Measurements from ENCODE around the gene TRIM59. TPM values are rescaled to one million over a fixed set of nuclear protein-coding genes. Genes with fewer than 3 reads are reported as not detected.

The TRIM59 gene
- total RNA-seq, 6 experiments from 2014 or later, result 0.07 to 0.56 (median 0.31) TPM

- H3K4me3 ChIP-seq, result no peak overlapping the region
- no peaks in the 10 kb centered on the region for H3K27me3 ChIP-seq
- TF ChIP-seq CTCF (IDR thresholded peaks at IDR 0.05), result no peak
- TF ChIP-seq POLR2A (IDR thresholded peaks at IDR 0.05), result no peak
- no peak for ATAC-seq
- intact Hi-C loops (cut with DNase I), result no loop called here
- no peaks in the 10 kb centered on the region for H3K36me3 ChIP-seq
- H3K9me3 ChIP-seq, result no peaks in the 10 kb centered on the region
- no peak for DNase-seq
- H3K4me1 ChIP-seq, result peaks cover 0 to 5% (median 0%) of the 10 kb centered on the region in 4 donors
- 80% methylated on average over 1 of the region's 1 CpG for WGBS (ENCODE audit: insufficient coverage, low coverage, low lambda C conversion rate, missing lambda C conversion rate)
- no peak overlapping the region for H3K27ac ChIP-seq
Observed at GRCh38 chr3:160473221-160473620, 23.6 kb upstream of the TRIM59 start.

GRCh38 chr3:160472344-160472743 lies 22.8 kb upstream of the TRIM59 start:
- Histone ChIP-seq H3K27ac (no peak overlapping the region), H3K4me3 (no peak overlapping the region), H3K27me3 (no peaks in the 10 kb centered on the region), H3K4me1 (peaks cover 0 to 5% (median 0%) of the 10 kb centered on the region in 4 donors), H3K36me3 (no peaks in the 10 kb centered on the region), H3K9me3 (no peaks in the 10 kb centered on the region)
- intact Hi-C loops (cut with DNase I), result no loop called here
- WGBS (ENCODE audit: insufficient coverage, low coverage, low lambda C conversion rate, missing lambda C conversion rate), result 69% methylated on average over 2 of the region's 2 CpGs
- no peak for ATAC-seq
- no peak for DNase-seq
- TF ChIP-seq POLR2A (IDR thresholded peaks at IDR 0.05) (no peak), CTCF (IDR thresholded peaks at IDR 0.05) (no peak)

- Histone ChIP-seq H3K4me3 (no peak overlapping the region), H3K27me3 (no peaks in the 10 kb centered on the region), H3K36me3 (no peaks in the 10 kb centered on the region), H3K4me1 (peaks cover 0 to 5% (median 0%) of the 10 kb centered on the region in 4 donors), H3K9me3 (no peaks in the 10 kb centered on the region), H3K27ac (no peak overlapping the region)
- 52% methylated on average over 2 of the region's 2 CpGs for WGBS (ENCODE audit: insufficient coverage, low coverage, low lambda C conversion rate, missing lambda C conversion rate)
- DNase-seq, result no peak
- no peak for ATAC-seq
- TF ChIP-seq CTCF (IDR thresholded peaks at IDR 0.05), result no peak
- no peak for TF ChIP-seq POLR2A (IDR thresholded peaks at IDR 0.05)
- intact Hi-C loops (cut with DNase I), result no loop called here
Observed at GRCh38 chr3:160471892-160472291, 22.3 kb upstream of the TRIM59 start.

GRCh38 chr3:160470181-160470580 lies 20.6 kb upstream of the TRIM59 start:
- no peak for DNase-seq
- TF ChIP-seq POLR2A (IDR thresholded peaks at IDR 0.05) (no peak), CTCF (IDR thresholded peaks at IDR 0.05) (no peak)
- Histone ChIP-seq H3K4me3 (no peak overlapping the region), H3K27me3 (no peaks in the 10 kb centered on the region), H3K9me3 (no peaks in the 10 kb centered on the region), H3K27ac (no peak overlapping the region), H3K4me1 (peaks cover 0 to 5% (median 0%) of the 10 kb centered on the region in 4 donors), H3K36me3 (no peaks in the 10 kb centered on the region)
- intact Hi-C loops (cut with DNase I), result no loop called here
- ATAC-seq, result no peak
- no CpG with 5 or more reads among the region's 5 CpGs for WGBS (ENCODE audit: insufficient coverage, low coverage, low lambda C conversion rate, missing lambda C conversion rate)

- ATAC-seq (no peak), DNase-seq (no peak)
- Histone ChIP-seq H3K36me3 (no peaks in the 10 kb centered on the region), H3K27ac (no peak overlapping the region), H3K4me3 (no peak overlapping the region), H3K4me1 (no peaks in the 10 kb centered on the region), H3K27me3 (no peaks in the 10 kb centered on the region), H3K9me3 (no peaks in the 10 kb centered on the region)
- intact Hi-C loops (cut with DNase I), result no loop called here
- no peak for TF ChIP-seq CTCF (IDR thresholded peaks at IDR 0.05)
- no peak for TF ChIP-seq POLR2A (IDR thresholded peaks at IDR 0.05)
- WGBS (ENCODE audit: insufficient coverage, low coverage, low lambda C conversion rate, missing lambda C conversion rate), result 61% methylated on average over 1 of the region's 1 CpG
Observed at GRCh38 chr3:160464971-160465370, 15.4 kb upstream of the TRIM59 start.
